Measurements from ENCODE around the gene CDKL2. TPM values are rescaled to one million over a fixed set of nuclear protein-coding genes. Genes with fewer than 3 reads are reported as not detected.
A peak's percentile ranks its signal among the peaks of the same experiment; 100 is the strongest.
"Not testable (repeated sequence)": the region's sequence is repeated elsewhere in the genome, so short reads cannot be mapped to it uniquely, and the experiment has no call there.

The CDKL2 gene
- 1 to 10 TPM; 1.1 to 1.6 TPM for total RNA-seq
- long read RNA-seq = 0 reads

DNA sequence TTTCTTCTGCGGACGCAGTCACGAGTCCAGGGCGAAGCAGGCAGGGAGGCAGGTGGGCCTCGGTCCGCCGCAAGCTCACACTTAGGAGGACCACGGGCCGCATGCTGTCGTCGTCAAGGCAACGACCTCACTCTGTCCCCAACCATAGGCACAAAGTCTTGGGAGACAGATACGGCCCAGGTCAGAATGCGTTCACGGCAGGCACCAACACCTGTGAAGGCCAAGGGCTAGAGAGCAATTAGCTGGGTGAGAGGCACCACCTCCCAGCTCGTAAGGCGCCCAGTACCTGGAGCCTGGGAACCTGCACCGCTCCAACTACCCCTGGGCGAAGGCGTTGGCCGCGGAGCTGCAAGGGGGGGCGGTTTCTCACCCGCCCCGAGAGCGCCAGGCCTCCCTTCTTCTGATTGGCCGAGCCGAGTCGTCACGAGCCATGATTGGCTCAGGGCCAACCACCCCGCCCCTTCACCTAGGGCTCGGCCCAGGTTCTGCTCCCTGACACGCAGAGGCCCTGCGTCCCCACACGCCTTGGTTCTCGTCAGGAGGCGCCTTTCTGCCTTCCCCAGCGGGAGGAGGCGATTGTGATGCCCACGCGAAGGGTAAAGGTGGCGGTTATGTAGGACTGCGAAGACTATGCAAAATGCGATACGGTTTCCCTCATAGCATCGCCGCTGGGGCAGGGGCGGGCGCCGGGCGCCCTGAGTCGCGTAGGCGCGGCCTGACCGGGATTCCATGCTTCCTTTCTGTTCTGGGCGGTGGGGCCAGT lies at the start of gene CDKL2:
CDKL2 (minus strand) TSS at position 355 of the 763 bp plus-strand sequence. CDS start 4,540 bp downstream, outside the sequence.
- ATAC-seq (peak; percentile 95), DNase-seq (peak; percentile 94 to 98)
- intact Hi-C loops (cut with DNase I, micrococcal nuclease) = no loop called here

DNA sequence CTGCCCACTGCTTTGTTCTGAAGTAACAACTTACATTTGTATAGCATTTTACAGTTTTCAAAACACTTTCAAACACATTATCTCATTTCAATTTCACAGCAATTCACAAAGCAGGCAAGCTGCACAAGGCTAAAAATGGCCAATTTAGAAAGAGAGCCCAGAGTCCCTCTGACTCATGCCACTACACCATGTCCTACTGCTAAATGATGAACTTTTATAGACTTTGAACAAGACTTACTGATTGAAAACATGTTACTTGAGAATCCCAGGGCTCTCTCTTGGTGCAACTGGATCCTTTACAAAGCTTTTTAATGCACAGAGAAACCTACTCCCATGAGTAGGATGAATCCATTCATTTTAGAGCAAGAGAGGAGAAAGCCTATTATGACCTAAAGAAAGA lies 48.6 kb upstream of the CDKL2 start:
- intact Hi-C loops (cut with DNase I, micrococcal nuclease) = loop anchor here in 1 of 2 donors (10.0 kb wide), 1 partner anchor 46 kb away; the partner anchor contains the start of gene USO1
- ATAC-seq (no peak), DNase-seq (no peak)

DNA sequence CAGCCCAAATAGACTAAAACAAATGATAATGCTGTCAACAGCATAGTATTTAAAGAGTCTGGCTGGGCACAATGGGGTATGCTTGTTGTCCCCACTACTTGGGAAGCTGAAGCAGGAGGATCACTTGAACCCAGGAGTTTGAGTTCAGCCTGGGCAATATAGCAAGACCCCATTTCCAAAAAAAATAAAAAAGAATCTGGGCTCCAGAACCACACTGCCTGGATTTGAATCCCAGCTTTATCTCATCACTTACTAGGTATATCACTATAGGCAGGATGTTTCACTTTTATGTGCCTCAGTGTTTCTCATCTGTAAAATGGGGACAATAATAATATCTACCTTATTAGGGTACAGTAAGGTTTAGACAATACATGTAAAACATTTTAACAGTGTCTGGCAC lies 48.1 kb upstream of the CDKL2 start:
- no peak for ATAC-seq

DNA sequence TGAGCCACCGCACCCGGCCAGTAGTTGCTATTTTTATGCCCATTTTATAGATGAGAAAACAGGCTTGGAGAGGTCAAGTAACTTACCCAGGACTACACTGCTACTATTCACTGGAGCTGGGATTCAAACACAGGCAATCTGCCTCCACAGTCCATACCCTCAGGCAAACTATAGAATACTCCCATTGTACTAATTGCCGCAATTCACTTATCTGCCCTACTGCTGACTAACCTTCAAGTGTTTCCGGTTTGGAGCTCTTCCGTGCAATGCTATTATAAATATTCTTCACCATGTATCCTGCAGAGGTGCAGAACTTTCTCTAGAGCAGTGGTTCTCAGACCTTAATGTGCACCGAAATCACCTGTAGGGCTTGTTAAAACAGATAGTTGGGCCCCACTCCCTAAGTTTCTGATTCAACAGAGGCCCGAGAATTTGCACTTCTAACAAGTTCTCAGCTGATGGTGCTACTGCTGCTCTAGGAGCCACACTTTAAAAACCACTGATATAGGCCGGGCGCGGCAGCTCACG lies 44.7 kb upstream of the CDKL2 start:
- intact Hi-C loops (cut with DNase I, micrococcal nuclease) = loop anchor here in 1 of 2 donors (10.0 kb wide), 1 partner anchor 50 kb away; the partner anchor contains the start of gene USO1
- peak; percentile 50 for ATAC-seq
- DNase-seq = no peak

More for the DNA sequence above, 48.1 kb upstream of the CDKL2 start:
- intact Hi-C loops (cut with DNase I, micrococcal nuclease) = loop anchor here in 1 of 2 donors (10.0 kb wide), 1 partner anchor 46 kb away; the partner anchor contains the start of gene USO1
- DNase-seq = no peak

DNA sequence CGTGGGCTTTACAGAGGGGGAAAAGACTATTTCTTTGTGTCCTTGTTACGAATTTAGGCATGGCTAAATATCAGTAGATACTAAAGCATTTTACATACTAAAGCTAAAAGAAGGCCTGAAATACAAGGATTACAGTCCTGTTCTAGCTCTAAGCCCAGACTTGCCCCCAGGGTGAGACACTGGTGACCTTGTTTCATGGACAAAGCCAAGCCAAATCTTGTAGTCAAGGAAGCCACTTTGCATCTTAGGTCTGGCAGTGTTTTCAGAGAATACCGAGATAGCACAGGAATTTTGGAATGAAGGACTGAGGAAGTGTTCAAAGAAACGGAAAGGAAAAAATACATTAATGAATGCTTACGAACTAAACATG lies 43.6 kb upstream of the CDKL2 start:
- no peak for ATAC-seq
- DNase-seq = no peak
- intact Hi-C loops (cut with DNase I, micrococcal nuclease) = loop anchor here in 1 of 2 donors (10.0 kb wide), 1 partner anchor 51 kb away; the partner anchor contains the start of gene USO1

DNA sequence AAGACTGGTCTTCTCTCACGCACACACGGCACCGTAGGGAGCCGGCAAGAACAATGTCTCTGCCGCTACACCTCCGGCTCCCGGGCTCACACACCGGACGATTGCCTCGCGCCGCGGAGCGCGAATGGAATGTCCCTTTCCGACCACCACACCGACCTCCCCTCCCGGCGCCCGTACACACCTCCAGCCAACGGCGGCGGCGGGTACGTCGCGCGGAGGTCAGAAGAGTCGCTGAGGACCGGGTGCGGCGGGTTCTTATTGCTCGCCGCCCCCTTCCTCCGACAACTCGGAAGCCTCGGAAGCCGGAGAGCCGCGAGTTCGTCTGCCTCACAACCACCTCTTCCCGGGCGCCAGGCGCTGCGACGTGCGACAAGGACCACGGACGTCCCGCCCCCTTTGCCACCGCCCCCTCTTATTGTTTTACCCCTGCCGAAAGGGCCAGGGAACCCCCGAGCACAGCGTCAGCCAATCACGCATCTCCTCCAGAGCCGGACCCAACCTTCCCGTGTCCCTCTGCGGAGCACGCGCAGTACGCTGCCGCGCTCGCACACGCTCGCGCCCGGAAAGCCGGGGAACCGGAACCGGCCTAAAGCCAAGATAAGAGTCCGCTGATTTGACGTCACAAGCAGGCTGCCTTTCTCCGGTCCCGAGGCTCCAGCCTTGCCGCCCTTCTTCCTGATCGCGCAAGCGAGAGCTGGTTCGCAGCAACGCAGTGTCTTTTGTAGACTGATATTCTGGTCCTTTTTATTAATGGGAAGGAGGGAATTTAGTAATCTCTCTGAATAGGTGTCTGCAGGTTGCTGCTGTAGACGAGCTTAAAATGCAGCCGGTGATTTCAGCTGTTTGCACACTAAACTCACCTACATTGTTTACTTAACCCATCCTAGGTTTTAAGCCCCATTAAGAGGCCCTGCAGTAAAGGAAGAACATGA lies 43.0 kb upstream of the CDKL2 start, which contains the start of gene G3BP2:
G3BP2 (minus strand) TSS at position 385 of the 932 bp plus-strand sequence. CDS start 11,386 bp downstream, outside the sequence.
- peak; percentile 93 for ATAC-seq
- DNase-seq = peak; percentile 98 to 99
- intact Hi-C loops (cut with DNase I, micrococcal nuclease) = loop anchor here in 1 of 2 donors (10.0 kb wide), 1 partner anchor 52 kb away; the partner anchor contains the start of gene USO1

DNA sequence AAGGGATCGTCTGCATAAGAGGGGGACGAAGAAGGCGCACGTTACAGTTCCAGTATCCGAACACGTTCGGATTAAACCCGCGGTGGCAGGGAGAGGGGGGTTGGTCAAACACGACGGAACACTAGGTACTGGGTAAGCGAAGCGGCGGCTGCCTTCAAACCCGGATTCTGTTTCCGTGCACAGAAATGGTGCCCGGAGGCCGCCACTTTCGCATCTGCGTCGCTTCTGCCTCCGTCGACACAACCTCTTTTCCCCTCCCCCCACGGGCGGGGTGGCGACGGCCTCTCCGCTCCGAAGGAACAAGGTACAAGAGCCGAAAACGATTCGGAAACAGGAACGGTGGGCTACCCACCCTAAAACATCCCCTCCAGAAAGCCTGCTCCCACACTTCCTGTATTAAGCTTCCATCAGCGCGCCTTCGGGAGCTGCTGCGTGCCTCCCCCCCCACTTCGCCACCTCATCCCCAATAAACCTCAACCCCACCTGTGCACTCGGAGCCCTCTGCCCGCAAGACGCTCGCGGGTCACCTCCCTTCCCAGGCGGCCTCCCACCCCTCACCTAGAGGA lies 42.2 kb upstream of the CDKL2 start:
- intact Hi-C loops (cut with DNase I, micrococcal nuclease) = loop anchor here in 1 of 2 donors (10.0 kb wide), 1 partner anchor 52 kb away; the partner anchor contains the start of gene USO1
- DNase-seq (peak; percentile 76 to 89), ATAC-seq (peak; percentile 42)

DNA sequence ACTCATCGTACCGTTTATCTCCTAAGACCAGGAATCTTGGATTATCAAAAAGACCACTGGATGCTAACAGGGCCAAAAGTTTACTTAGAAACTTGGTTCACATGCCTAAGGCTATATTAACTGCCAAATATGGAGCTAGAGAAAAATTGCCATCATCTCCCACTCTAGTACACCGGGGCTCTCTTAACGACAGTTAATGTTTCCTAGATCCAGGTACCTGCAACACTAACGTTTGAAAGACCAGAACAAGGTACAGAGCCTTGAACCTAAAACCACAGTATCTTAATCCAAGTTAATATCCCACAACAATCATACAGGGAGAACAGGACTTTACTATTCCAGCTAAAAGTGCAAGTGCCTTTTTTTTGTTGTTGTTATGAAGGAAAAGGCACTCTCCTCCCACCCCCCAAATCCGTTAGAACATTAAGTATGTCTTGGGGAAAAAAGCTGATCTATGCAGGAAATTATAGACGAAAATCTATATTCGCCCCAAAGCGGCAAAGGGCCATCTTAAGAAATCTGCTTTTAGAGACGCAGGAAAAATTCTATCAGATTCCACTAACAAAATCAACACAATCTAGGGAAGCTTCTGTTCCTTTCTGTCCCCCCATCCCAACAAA lies 41.6 kb upstream of the CDKL2 start:
- intact Hi-C loops (cut with DNase I, micrococcal nuclease) = loop anchor here in 1 of 2 donors (10.0 kb wide), 1 partner anchor 53 kb away; the partner anchor contains the start of gene USO1

DNA sequence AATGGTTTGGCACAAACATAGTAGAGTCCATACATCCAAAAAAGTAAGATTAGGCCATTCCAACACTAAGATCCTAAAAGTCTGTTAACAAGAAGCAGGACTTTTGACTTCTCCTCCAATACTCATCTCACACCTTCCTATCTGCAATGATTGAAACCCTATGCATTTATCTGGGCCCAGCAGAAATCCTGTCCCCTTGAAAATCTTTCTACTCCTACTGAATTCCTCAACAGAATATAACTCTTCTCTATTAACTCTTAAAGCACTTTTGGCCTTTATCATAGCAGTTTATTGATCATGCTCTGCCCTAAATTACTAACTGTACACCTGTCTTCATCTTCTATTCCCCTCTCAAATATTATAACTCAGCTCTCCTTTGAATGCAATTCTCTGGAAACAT lies 38.3 kb upstream of the CDKL2 start:
- ATAC-seq = no peak
- intact Hi-C loops (cut with DNase I, micrococcal nuclease) = no loop called here
- DNase-seq = no peak

More for the DNA sequence above, 41.6 kb upstream of the CDKL2 start:
- DNase-seq = no peak
- ATAC-seq = no peak

DNA sequence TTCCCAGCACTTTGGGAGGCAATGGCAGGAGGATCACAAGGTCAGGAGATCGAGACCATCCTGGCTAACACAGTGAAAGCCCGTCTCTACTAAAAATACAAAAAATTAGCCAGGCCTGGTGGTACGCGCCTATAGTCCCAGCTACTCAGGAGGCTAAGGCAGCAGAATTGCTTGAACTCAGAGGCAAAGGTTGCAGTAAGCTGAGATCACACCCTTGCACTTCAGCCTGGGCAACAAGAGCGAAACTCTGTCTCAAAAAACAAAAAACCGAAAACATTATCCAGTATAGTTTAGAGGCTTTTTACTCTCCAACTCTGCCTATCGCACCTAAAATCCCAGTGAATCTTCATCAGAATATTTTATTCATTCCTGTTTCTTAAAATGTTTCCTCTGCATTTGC lies 37.3 kb upstream of the CDKL2 start:
- intact Hi-C loops (cut with DNase I, micrococcal nuclease); DNase-seq; ATAC-seq: not testable (repeated sequence)

DNA sequence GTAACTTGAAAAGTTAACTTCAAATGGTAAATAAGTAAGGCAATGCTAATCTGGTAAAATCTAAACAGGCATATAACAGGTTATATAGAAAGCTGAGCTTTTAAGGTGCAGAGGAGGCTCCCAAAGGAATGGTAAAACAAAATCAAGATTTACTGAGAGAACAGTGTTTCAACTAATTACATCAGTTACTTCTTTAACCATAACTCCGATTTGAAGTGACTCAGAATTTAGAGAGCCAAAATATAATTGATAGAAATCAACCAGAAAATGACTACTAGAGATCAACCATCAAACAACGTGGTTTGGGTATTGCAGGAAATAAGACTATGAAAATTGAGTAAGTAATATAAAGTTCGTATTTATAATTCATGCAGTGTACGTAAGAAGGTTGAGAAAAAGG lies 36.0 kb upstream of the CDKL2 start:
- DNase-seq = no peak
- ATAC-seq = no peak
- intact Hi-C loops (cut with DNase I, micrococcal nuclease) = no loop called here

DNA sequence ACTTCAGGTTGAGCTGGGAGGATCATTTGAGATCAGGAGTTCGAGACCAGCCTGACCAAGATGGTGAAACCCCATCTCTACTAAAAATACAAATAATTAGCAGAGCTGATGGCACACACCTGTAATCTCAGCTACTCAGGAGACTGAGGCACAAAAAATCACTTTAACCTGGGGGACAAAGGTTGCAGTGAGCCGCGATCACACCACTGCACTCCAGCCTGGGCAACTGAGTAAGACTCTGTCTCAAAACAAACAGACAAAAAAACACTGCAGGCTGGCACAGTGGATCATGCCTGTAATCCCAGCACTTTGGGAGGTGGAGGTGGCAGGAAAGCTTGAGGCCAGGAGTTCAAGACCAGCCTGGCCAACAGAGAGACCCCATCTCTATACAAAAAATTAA lies 34.3 kb upstream of the CDKL2 start:
- intact Hi-C loops (cut with DNase I, micrococcal nuclease) = not testable (repeated sequence)

DNA sequence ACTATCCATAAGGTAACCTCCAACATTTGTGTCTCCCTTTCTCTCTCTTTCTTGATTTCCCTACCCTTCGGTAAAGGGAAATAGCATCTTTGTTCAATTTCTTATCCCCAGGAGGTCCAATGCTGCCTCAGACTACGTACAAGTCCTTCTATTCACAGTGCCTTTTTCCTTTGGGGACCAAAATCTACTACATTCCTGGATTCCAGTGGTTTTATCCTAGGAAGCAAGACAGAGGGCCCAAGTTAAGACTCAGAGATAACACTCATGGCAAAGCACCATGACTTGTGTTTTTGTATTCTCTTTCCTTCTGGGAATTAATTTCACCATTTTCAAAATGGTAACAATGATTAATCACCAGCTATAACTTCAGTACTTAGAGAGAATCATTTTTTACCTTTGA lies 32.3 kb upstream of the CDKL2 start:
- intact Hi-C loops (cut with DNase I, micrococcal nuclease) = no loop called here
- DNase-seq (no peak), ATAC-seq (no peak)

More for the DNA sequence above, 34.3 kb upstream of the CDKL2 start:
- DNase-seq, ATAC-seq: not testable (repeated sequence)

DNA sequence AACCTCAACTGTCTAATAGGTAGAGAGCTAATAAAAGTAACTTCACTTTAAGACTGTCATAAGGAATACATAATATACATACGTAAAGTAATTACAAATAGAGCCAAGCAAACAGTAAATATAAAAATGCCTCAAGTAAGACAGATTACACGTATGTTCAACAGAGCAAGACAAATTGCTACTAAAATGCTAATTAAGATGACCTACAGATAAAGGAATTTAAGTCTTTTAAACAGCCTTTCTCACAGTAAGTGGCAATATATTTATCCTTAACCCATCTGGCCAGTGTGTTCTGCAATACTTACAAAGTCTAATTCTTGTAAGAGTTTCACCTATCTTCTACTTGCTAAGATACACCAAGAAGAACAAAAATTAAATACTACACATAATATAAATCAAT lies 30.2 kb upstream of the CDKL2 start:
- intact Hi-C loops (cut with DNase I, micrococcal nuclease) = no loop called here
- no peak for ATAC-seq
- DNase-seq = no peak

DNA sequence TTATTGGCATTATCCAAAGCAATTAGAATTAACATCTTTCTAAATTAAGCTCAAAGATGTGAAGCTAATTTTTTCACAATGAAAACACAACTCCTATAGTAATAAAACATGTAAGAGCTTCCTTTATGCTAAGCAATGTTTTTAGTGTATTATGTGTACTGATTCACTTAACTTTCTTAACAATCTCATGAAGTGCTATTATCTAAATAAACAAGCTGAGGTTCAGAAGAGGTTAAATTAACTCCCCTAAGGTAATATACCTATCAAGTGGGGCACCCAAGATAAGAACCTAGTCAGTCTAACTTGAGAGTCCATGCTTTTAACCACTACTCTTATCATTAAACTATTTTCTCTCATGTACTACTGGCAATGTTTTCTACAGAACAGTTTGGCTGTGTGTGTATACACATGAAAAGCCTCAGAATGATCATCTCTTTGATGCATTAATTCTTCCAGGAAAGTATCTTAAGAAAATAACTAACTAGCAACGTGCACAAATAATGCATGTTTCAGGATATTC lies 29.2 kb upstream of the CDKL2 start:
- ATAC-seq (no peak), DNase-seq (no peak)
- intact Hi-C loops (cut with DNase I, micrococcal nuclease) = no loop called here

DNA sequence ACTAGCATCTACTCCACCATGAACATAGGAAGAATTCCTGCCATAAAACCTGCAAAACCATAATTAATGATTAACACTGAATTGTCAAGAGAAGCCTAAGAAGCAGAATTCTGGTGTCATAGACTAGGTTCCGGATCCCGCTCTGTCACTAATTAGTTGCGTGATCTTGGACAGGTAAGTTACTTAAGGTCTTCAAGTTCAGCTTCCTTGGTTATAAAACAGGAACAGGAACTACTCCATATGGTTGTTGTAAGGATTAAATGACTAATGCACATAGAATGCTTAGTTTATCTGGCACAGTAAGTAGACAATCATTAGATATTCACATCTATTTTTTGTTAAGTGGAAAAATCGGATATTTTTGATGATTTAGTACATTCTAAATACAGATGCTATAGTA lies 28.5 kb upstream of the CDKL2 start:
- intact Hi-C loops (cut with DNase I, micrococcal nuclease) = no loop called here
- DNase-seq (no peak), ATAC-seq (peak; percentile 76)

DNA sequence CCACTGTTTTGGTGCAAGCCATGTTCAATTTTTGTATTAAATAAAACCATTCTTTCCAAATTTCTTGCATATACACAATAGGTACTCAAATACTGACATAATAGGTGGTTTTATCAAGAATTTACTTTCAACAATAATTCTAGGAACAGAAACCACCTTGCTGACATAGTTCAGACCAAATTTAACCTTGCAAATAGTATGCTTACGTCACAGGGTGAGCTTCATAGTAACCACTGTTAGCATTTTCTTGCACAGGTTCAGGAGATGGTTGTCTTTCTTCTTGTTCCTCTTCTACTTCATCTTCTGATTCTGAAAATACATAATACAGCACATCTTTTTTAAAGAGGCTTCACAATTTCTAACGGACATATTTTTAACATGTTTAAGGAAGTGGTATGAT lies 25.2 kb upstream of the CDKL2 start:
- DNase-seq (no peak), ATAC-seq (no peak)
- intact Hi-C loops (cut with DNase I, micrococcal nuclease) = no loop called here

DNA sequence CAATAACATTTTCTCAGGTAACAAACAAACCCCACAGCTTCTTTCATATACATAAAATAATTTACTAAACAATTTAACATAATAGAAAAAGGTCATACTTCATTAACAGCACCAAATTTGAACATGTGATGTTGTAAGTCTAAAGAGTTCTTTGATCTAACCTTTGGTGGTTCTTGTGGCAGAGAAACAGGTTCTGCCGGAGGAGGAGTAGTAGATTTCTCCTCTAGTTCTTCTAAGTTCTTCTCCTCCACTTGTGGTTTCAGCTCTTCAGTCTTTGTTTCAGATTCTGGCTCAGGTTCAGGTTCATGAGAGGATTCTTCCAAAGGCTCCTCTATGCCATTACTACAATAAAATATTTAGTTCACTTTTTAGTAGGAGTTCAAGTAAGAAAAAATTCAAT lies 24.6 kb upstream of the CDKL2 start:
- intact Hi-C loops (cut with DNase I, micrococcal nuclease) = no loop called here
- ATAC-seq (no peak), DNase-seq (no peak)
